GM23338 (cell line): ENCODE data around the gene CAPN1. TPM values are rescaled to one million over a fixed set of nuclear protein-coding genes. Genes with fewer than 3 reads are reported as not detected.

Experiments
- ATAC-seq: fragments of 200-7000 bp; cut with Tn5 transposase; 3 replicates; pipeline ENCODE4 v1.9.1; 2020
- DNase-seq: peaks from one replicate; pipeline ENCODE4 v3.0.0-alpha.2; 2015; ENCODE audit warnings: low spot score
- H2AFZ ChIP-seq: fragments of 200-600 bp; sonication (generic); 2 replicates; pipeline ENCODE4 v1.8.0; 2016; ENCODE audit warnings: antibody characterized with exemption, mild to moderate bottlenecking, moderate library complexity
- H3F3A ChIP-seq: fragments of 200-600 bp; sonication (generic); replicated peaks from 2 replicates; pipeline ENCODE4 v1.8.0; 2017; ENCODE audit warnings: antibody characterized with exemption, mixed run types, low read depth
- H3K27ac ChIP-seq: fragments of 200-600 bp; sonication (generic); 2 replicates; pipeline ENCODE4 v1.6.1; 2016; ENCODE audit warnings: low read depth
- H3K27me3 ChIP-seq: fragments of 200-600 bp; sonication (generic); 2 replicates; pipeline ENCODE4 v1.8.0; 2016; ENCODE audit warnings: mild to moderate bottlenecking, mixed run types, moderate library complexity; ENCODE audit not compliant: insufficient read depth
- H3K36me3 ChIP-seq: fragments of 200-600 bp; sonication (generic); 2 replicates; pipeline ENCODE4 v1.8.0; 2016; ENCODE audit warnings: mild to moderate bottlenecking; ENCODE audit not compliant: insufficient read depth
- H3K4me1 ChIP-seq: fragments of 200-600 bp; sonication (generic); 2 replicates; pipeline ENCODE4 v1.8.0; 2016; ENCODE audit warnings: mild to moderate bottlenecking, moderate library complexity; ENCODE audit not compliant: insufficient read depth
- H3K4me2 ChIP-seq: fragments of 200-600 bp; sonication (generic); 2 replicates; pipeline ENCODE4 v1.7.1; 2017; ENCODE audit warnings: mixed run types
- H3K4me3 ChIP-seq: fragments of 200-600 bp; sonication (generic); 2 replicates; pipeline ENCODE4 v1.6.1; 2016; ENCODE audit warnings: mixed run types
- H3K79me2 ChIP-seq: fragments of 200-600 bp; sonication (generic); replicated peaks from 2 replicates; pipeline ENCODE4 v1.8.0; 2017; ENCODE audit warnings: mild to moderate bottlenecking; ENCODE audit not compliant: insufficient read depth
- H3K9me2 ChIP-seq: fragments of 200-600 bp; sonication (generic); 2 replicates; pipeline ENCODE4 v1.8.0; 2017; ENCODE audit not compliant: insufficient read depth
- H4K20me1 ChIP-seq: fragments of 200-600 bp; sonication (generic); replicated peaks from 2 replicates; pipeline ENCODE4 v1.8.0; 2017; ENCODE audit warnings: mild to moderate bottlenecking; ENCODE audit not compliant: insufficient read depth
- H3K27ac Mint-ChIP-seq: 2 replicates; pipeline ENCODE4 v1.8.0; 2020; ENCODE audit warnings: inconsistent platforms, mild to moderate bottlenecking, moderate library complexity, mixed read lengths
- H3K27me3 Mint-ChIP-seq: 3 replicates; pipeline ENCODE4 v1.8.0; 2022; ENCODE audit warnings: low read depth, mild to moderate bottlenecking, moderate library complexity, mixed read lengths, inconsistent platforms; ENCODE audit not compliant: insufficient read depth, poor library complexity
- H3K36me3 Mint-ChIP-seq: 3 replicates; pipeline ENCODE4 v1.8.0; 2021; ENCODE audit warnings: low read depth, mild to moderate bottlenecking, inconsistent platforms, moderate library complexity, mixed read lengths
- H3K4me1 Mint-ChIP-seq: 3 replicates; pipeline ENCODE4 v1.8.0; 2020; ENCODE audit warnings: mild to moderate bottlenecking, inconsistent platforms, mixed read lengths
- H3K4me3 Mint-ChIP-seq: 3 replicates; pipeline ENCODE4 v1.8.0; 2021; ENCODE audit warnings: moderate library complexity, mild to moderate bottlenecking, inconsistent platforms, mixed read lengths
- H3K9me3 Mint-ChIP-seq: 3 replicates; pipeline ENCODE4 v1.8.0; 2020; ENCODE audit warnings: moderate library complexity, mild to moderate bottlenecking, inconsistent platforms, mixed read lengths
- ETS1 ChIP-seq: IDR thresholded peaks from 2 replicates; pipeline ENCODE4 v1.6.1; 2016; ENCODE audit warnings: antibody characterized with exemption
- EZH2phosphoT487 ChIP-seq: fragments of 200-600 bp; sonication (generic); IDR thresholded peaks from one replicate; pipeline ENCODE4 v1.8.1; 2018; ENCODE audit warnings: antibody characterized with exemption; ENCODE audit not compliant: unreplicated experiment
- NANOG ChIP-seq: IDR thresholded peaks from 2 replicates; pipeline ENCODE4 v1.6.1; 2016; ENCODE audit warnings: antibody characterized with exemption, borderline replicate concordance
- ZNF114 ChIP-seq: fragments of 250-450 bp; sonication (Bioruptor Pico); IDR thresholded peaks from 2 replicates; pipeline ENCODE4 v1.5.0; 2020; ENCODE audit warnings: mild to moderate bottlenecking, moderate library complexity
- polyA plus RNA-seq: library from polyadenylated mRNA; unstranded; fragments of >200 nt; fragmentation: Nextera tagmentation; extraction: Ambion mirVana; gene quantifications from 2 replicates; pipeline ENCODE4 v1.2.1, GENCODE V29; 2016
- total RNA-seq: library from RNA; depleted of rRNA; stranded (reverse); fragments of >200 nt; shearing (Covaris generic); gene quantifications from 2 replicates; pipeline ENCODE4 v1.2.3, GENCODE V29; 2014
- TF ChIP-seq, protein P1 (sequence below): fragments of 250-450 bp; sonication (Bioruptor Pico); IDR thresholded peaks from 2 replicates; pipeline ENCODE4 v1.5.0; 2020; ENCODE audit warnings: mild to moderate bottlenecking, moderate library complexity
- TF ChIP-seq, protein P2 (sequence below): IDR thresholded peaks from one replicate; pipeline ENCODE4 v1.6.1; 2018; ENCODE audit warnings: antibody characterized with exemption; ENCODE audit not compliant: unreplicated experiment

Gene CAPN1
- total and polyA plus RNA-seq, 2 experiments from 2014 or later: 67.3 to 277 TPM

DNA sequence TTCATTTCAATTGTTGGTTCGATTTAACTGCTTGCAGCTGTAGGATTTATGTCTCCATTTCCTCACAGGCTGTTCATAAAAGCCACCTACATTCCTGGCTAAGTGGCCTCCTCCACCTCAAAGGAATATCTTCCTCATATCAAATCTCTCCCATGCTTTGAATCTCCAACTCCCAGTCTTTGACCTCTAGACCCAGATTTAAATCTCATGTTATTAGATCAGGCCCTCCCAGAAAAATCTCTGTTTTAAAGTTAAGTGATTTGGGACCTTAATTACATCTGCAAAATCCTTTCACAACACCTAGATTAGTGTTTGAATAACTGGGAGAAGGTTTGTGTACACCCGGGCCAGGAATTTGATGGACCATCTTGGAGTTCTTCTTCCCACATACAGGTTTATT is 46.2 kb downstream of the CAPN1 start (continued):
- TF ChIP-seq, protein P1, sequence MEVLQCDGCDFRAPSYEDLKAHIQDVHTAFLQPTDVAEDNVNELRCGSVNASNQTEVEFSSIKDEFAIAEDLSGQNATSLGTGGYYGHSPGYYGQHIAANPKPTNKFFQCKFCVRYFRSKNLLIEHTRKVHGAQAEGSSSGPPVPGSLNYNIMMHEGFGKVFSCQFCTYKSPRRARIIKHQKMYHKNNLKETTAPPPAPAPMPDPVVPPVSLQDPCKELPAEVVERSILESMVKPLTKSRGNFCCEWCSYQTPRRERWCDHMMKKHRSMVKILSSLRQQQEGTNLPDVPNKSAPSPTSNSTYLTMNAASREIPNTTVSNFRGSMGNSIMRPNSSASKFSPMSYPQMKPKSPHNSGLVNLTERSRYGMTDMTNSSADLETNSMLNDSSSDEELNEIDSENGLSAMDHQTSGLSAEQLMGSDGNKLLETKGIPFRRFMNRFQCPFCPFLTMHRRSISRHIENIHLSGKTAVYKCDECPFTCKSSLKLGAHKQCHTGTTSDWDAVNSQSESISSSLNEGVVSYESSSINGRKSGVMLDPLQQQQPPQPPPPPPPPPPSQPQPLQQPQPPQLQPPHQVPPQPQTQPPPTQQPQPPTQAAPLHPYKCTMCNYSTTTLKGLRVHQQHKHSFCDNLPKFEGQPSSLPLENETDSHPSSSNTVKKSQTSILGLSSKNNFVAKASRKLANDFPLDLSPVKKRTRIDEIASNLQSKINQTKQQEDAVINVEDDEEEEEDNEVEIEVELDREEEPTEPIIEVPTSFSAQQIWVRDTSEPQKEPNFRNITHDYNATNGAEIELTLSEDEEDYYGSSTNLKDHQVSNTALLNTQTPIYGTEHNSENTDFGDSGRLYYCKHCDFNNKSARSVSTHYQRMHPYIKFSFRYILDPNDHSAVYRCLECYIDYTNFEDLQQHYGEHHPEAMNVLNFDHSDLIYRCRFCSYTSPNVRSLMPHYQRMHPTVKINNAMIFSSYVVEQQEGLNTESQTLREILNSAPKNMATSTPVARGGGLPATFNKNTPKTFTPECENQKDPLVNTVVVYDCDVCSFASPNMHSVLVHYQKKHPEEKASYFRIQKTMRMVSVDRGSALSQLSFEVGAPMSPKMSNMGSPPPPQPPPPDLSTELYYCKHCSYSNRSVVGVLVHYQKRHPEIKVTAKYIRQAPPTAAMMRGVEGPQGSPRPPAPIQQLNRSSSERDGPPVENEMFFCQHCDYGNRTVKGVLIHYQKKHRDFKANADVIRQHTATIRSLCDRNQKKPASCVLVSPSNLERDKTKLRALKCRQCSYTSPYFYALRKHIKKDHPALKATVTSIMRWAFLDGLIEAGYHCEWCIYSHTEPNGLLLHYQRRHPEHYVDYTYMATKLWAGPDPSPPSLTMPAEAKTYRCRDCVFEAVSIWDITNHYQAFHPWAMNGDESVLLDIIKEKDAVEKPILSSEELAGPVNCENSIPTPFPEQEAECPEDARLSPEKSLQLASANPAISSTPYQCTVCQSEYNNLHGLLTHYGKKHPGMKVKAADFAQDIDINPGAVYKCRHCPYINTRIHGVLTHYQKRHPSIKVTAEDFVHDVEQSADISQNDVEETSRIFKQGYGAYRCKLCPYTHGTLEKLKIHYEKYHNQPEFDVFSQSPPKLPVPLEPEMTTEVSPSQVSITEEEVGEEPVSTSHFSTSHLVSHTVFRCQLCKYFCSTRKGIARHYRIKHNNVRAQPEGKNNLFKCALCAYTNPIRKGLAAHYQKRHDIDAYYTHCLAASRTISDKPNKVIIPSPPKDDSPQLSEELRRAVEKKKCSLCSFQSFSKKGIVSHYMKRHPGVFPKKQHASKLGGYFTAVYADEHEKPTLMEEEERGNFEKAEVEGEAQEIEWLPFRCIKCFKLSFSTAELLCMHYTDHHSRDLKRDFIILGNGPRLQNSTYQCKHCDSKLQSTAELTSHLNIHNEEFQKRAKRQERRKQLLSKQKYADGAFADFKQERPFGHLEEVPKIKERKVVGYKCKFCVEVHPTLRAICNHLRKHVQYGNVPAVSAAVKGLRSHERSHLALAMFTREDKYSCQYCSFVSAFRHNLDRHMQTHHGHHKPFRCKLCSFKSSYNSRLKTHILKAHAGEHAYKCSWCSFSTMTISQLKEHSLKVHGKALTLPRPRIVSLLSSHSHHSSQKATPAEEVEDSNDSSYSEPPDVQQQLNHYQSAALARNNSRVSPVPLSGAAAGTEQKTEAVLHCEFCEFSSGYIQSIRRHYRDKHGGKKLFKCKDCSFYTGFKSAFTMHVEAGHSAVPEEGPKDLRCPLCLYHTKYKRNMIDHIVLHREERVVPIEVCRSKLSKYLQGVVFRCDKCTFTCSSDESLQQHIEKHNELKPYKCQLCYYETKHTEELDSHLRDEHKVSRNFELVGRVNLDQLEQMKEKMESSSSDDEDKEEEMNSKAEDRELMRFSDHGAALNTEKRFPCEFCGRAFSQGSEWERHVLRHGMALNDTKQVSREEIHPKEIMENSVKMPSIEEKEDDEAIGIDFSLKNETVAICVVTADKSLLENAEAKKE: no peak
- TF ChIP-seq, protein P2, sequence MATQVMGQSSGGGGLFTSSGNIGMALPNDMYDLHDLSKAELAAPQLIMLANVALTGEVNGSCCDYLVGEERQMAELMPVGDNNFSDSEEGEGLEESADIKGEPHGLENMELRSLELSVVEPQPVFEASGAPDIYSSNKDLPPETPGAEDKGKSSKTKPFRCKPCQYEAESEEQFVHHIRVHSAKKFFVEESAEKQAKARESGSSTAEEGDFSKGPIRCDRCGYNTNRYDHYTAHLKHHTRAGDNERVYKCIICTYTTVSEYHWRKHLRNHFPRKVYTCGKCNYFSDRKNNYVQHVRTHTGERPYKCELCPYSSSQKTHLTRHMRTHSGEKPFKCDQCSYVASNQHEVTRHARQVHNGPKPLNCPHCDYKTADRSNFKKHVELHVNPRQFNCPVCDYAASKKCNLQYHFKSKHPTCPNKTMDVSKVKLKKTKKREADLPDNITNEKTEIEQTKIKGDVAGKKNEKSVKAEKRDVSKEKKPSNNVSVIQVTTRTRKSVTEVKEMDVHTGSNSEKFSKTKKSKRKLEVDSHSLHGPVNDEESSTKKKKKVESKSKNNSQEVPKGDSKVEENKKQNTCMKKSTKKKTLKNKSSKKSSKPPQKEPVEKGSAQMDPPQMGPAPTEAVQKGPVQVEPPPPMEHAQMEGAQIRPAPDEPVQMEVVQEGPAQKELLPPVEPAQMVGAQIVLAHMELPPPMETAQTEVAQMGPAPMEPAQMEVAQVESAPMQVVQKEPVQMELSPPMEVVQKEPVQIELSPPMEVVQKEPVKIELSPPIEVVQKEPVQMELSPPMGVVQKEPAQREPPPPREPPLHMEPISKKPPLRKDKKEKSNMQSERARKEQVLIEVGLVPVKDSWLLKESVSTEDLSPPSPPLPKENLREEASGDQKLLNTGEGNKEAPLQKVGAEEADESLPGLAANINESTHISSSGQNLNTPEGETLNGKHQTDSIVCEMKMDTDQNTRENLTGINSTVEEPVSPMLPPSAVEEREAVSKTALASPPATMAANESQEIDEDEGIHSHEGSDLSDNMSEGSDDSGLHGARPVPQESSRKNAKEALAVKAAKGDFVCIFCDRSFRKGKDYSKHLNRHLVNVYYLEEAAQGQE: no peak
- TF ChIP-seq NANOG: no peak

GRCh38 chr11:65236194-65237059 is 54.7 kb downstream of the CAPN1 start:
- no peaks in the 10 kb centered on the region for H3F3A ChIP-seq
- H3K27ac ChIP-seq: no peak overlapping the region
- peaks cover 27% of the 10 kb centered on the region for H3K36me3 Mint-ChIP-seq
- H4K20me1 ChIP-seq: no peaks in the 10 kb centered on the region
- H3K4me3 ChIP-seq: no peak overlapping the region
- H3K79me2 ChIP-seq: no peaks in the 10 kb centered on the region
- DNase-seq: no peak
- no peaks in the 10 kb centered on the region for H3K9me3 Mint-ChIP-seq
- H2AFZ ChIP-seq: no peak overlapping the region
- H3K36me3 ChIP-seq: no peaks in the 10 kb centered on the region
- H3K27me3 Mint-ChIP-seq: peaks cover 6% of the 10 kb centered on the region
- no peaks in the 10 kb centered on the region for H3K27me3 ChIP-seq
- H3K9me2 ChIP-seq: no peaks in the 10 kb centered on the region
- no peak overlapping the region; the same call in 1 of the 2 replicates for H3K27ac Mint-ChIP-seq
- H3K4me3 Mint-ChIP-seq: no peak overlapping the region; the same call in 2 of the 3 replicates
- H3K4me1 Mint-ChIP-seq: peaks cover 4% of the 10 kb centered on the region; the same call in 1 of the 3 replicates
- no peaks in the 10 kb centered on the region for H3K4me1 ChIP-seq
- no peak overlapping the region for H3K4me2 ChIP-seq
- ATAC-seq: peak; percentile 31; the same call in 2 of the 3 replicates
- TF ChIP-seq EZH2phosphoT487 (no peak), ETS1 (no peak), NANOG (no peak), ZNF114 (CRISPR knock-in tag) (no peak)
